Astrocyte (in vitro differentiated cells and primary cell): ENCODE results near the gene MYO3B. TPM values are rescaled to one million over a fixed set of nuclear protein-coding genes. Genes with fewer than 3 reads are reported as not detected.

ENCODE experiments used
- DNase-seq: peaks from one replicate; pipeline ENCODE4 v3.0.0-alpha.2; 2010; ENCODE audit warnings: low read depth
- FAIRE-seq: peaks from 2 replicates; lab custom pipeline; 2011; peaks lifted over from hg19 to GRCh38; lab: Jason Lieb, UNC
- H2AFZ ChIP-seq: 2 replicates; pipeline ENCODE4 v1.6.0; 2012; ENCODE audit warnings: low read depth, low read length, inconsistent platforms
- H3K27ac ChIP-seq: 2 replicates; pipeline ENCODE4 v1.5.1; 2011; ENCODE audit warnings: low read depth, low read length, inconsistent platforms
- H3K27me3 ChIP-seq: 2 replicates; pipeline ENCODE4 v1.6.0; 2011; ENCODE audit warnings: low read length, inconsistent platforms; ENCODE audit not compliant: insufficient read depth
- H3K36me3 ChIP-seq: 2 replicates; pipeline ENCODE4 v1.5.1; 2011; ENCODE audit warnings: low read length, inconsistent platforms; ENCODE audit not compliant: insufficient read depth
- H3K4me1 ChIP-seq: 2 replicates; pipeline ENCODE4 v1.5.1; 2011; ENCODE audit warnings: low read length, inconsistent platforms; ENCODE audit not compliant: insufficient read depth
- H3K4me2 ChIP-seq: 2 replicates; pipeline ENCODE4 v1.6.0; 2012; ENCODE audit warnings: low read length, inconsistent platforms
- H3K4me3 ChIP-seq: 2 replicates; pipeline ENCODE4 v1.5.1; 2011; ENCODE audit warnings: low read depth, mild to moderate bottlenecking, low read length, inconsistent platforms; ENCODE audit not compliant: insufficient read depth
- H3K79me2 ChIP-seq: 2 replicates; pipeline ENCODE4 v1.6.0; 2012; ENCODE audit warnings: mild to moderate bottlenecking, low read length, inconsistent platforms; ENCODE audit not compliant: insufficient read depth
- H3K9ac ChIP-seq: 2 replicates; pipeline ENCODE4 v1.6.0; 2012; ENCODE audit warnings: mild to moderate bottlenecking, low read length, inconsistent platforms
- H3K9me3 ChIP-seq: 2 replicates; pipeline ENCODE4 v1.5.1; 2012; ENCODE audit warnings: low read depth, mild to moderate bottlenecking, low read length, inconsistent platforms; ENCODE audit not compliant: insufficient read depth
- H4K20me1 ChIP-seq: 2 replicates; pipeline ENCODE4 v1.6.0; 2012; ENCODE audit warnings: low read length, inconsistent platforms; ENCODE audit not compliant: insufficient read depth
- H3K27ac Mint-ChIP-seq: one replicate; pipeline ENCODE4 v1.8.0; 2021; ENCODE audit warnings: mild to moderate bottlenecking, mixed read lengths; ENCODE audit not compliant: unreplicated experiment
- H3K27me3 Mint-ChIP-seq: one replicate; pipeline ENCODE4 v1.8.0; 2021; ENCODE audit warnings: low read depth, mixed read lengths; ENCODE audit not compliant: unreplicated experiment
- H3K36me3 Mint-ChIP-seq: one replicate; pipeline ENCODE4 v1.8.0; 2021; ENCODE audit warnings: low read depth, mixed read lengths; ENCODE audit not compliant: unreplicated experiment
- H3K4me1 Mint-ChIP-seq: one replicate; pipeline ENCODE4 v1.8.0; 2021; ENCODE audit warnings: low read depth, mixed read lengths; ENCODE audit not compliant: unreplicated experiment
- H3K4me3 Mint-ChIP-seq: one replicate; pipeline ENCODE4 v1.8.0; 2021; ENCODE audit warnings: mild to moderate bottlenecking, moderate library complexity, mixed read lengths; ENCODE audit not compliant: unreplicated experiment
- H3K9me3 Mint-ChIP-seq: one replicate; pipeline ENCODE4 v1.8.0; 2021; ENCODE audit warnings: mild to moderate bottlenecking, mixed read lengths; ENCODE audit not compliant: unreplicated experiment
- EZH2 ChIP-seq: IDR thresholded peaks from 2 replicates; pipeline ENCODE4 v1.6.1; 2012; ENCODE audit warnings: mild to moderate bottlenecking, low read length, inconsistent platforms; ENCODE audit not compliant: insufficient read depth
- total RNA-seq: library from RNA; stranded (reverse); gene quantifications from 2 replicates; pipeline ENCODE4 v1.2.1, GENCODE V29; 2021
- TF ChIP-seq, protein P1 (sequence below): IDR thresholded peaks from 2 replicates; pipeline ENCODE4 v1.5.1; 2011; ENCODE audit warnings: low read depth, mild to moderate bottlenecking, inconsistent platforms, low read length, moderate library complexity; ENCODE audit not compliant: insufficient read depth

The MYO3B gene
- total RNA-seq, 1 donor from 2014 or later, result not detected

DNA sequence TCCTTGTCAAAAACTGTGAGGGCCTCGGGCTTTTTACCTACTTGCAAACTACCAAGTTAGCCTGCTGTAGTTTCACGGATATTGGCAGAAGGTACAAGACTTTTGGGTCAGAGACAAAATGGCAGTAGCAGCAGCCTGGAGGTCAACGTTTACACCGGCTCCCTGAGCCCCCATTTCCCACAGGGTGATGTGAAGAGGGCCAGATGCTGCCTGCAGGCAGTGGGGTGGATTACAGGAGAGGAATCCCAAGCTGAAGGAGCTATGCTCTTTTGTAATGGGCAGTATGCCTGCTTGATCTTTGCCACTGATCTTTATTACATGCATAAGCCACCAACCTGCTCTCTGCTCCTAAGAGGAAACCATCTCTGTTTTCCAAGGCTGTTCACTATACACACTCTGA lies 507.6 kb downstream of the MYO3B start:
- Histone ChIP-seq H3K27me3 (no peaks in the 10 kb centered on the region), H4K20me1 (no peaks in the 10 kb centered on the region), H3K4me3 (no peak overlapping the region), H3K36me3 (no peaks in the 10 kb centered on the region), H3K4me1 (no peaks in the 10 kb centered on the region), H3K9ac (no peak overlapping the region), H2AFZ (no peak overlapping the region), H3K9me3 (no peaks in the 10 kb centered on the region), H3K4me2 (no peak overlapping the region), H3K79me2 (no peaks in the 10 kb centered on the region), H3K27ac (no peak overlapping the region)
- no peak for DNase-seq
- FAIRE-seq, result no peak
- Mint-ChIP-seq H3K4me3 (no peak overlapping the region), H3K27ac (no peak overlapping the region), H3K9me3 (no peaks in the 10 kb centered on the region), H3K4me1 (no peaks in the 10 kb centered on the region), H3K27me3 (peaks cover 10% of the 10 kb centered on the region), H3K36me3 (no peaks in the 10 kb centered on the region)
- TF ChIP-seq EZH2, result no peak
- TF ChIP-seq, protein P1, sequence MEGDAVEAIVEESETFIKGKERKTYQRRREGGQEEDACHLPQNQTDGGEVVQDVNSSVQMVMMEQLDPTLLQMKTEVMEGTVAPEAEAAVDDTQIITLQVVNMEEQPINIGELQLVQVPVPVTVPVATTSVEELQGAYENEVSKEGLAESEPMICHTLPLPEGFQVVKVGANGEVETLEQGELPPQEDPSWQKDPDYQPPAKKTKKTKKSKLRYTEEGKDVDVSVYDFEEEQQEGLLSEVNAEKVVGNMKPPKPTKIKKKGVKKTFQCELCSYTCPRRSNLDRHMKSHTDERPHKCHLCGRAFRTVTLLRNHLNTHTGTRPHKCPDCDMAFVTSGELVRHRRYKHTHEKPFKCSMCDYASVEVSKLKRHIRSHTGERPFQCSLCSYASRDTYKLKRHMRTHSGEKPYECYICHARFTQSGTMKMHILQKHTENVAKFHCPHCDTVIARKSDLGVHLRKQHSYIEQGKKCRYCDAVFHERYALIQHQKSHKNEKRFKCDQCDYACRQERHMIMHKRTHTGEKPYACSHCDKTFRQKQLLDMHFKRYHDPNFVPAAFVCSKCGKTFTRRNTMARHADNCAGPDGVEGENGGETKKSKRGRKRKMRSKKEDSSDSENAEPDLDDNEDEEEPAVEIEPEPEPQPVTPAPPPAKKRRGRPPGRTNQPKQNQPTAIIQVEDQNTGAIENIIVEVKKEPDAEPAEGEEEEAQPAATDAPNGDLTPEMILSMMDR, result no peak

DNA sequence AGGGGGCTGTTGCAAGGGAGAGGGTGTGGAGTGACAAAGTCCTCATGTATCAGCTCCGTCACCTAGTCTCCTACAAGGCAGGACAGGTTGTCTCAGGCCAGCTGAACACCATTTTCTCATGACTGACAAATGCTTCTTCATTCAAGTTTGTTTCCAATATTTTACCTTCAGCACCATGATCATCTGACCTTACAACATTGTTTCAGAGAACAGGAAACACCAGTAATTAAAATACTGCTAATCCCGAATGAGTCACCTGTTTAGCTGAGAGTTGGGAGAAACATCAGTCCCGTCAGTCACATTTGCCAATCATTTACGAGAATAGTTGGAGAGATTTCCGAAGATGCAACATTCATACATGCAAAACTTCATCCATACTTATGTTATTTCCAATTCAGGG lies 511.5 kb downstream of the MYO3B start:
- H2AFZ ChIP-seq, result no peak overlapping the region
- TF ChIP-seq EZH2, result no peak
- TF ChIP-seq, protein P1, result no peak
- Mint-ChIP-seq H3K4me3 (no peak overlapping the region), H3K9me3 (no peaks in the 10 kb centered on the region), H3K27me3 (peaks cover 4% of the 10 kb centered on the region), H3K36me3 (no peaks in the 10 kb centered on the region), H3K4me1 (no peaks in the 10 kb centered on the region), H3K27ac (no peak overlapping the region)
- no peaks in the 10 kb centered on the region for H3K79me2 ChIP-seq
- H3K4me1 ChIP-seq, result no peaks in the 10 kb centered on the region
- no peaks in the 10 kb centered on the region for H3K36me3 ChIP-seq
- H3K4me3 ChIP-seq, result no peak overlapping the region
- no peaks in the 10 kb centered on the region for H3K27me3 ChIP-seq
- no peak overlapping the region for H3K27ac ChIP-seq
- FAIRE-seq, result no peak
- no peak overlapping the region for H3K9ac ChIP-seq
- no peak for DNase-seq
- no peak overlapping the region for H3K4me2 ChIP-seq
- no peaks in the 10 kb centered on the region for H3K9me3 ChIP-seq
- H4K20me1 ChIP-seq, result no peaks in the 10 kb centered on the region

DNA sequence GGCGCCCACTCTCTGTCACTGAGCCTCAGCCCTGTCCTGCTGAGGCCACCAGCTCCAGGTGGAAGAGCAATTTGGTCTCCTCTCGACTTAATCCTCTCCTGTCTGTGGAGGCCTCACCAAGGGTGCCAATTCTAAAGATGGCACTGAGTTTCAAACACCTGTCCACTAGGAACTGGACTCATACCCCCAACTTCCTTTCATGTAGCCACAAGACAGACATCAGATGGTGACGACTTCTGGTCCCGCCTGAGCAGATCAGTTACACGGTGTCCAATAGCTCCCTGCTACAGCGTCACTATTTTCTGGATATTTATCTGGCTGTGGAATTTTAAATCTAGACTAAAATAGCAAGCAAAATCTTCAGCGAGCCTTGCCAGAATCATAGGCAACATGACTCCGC lies 512.7 kb downstream of the MYO3B start:
- Histone ChIP-seq H3K9ac (no peak overlapping the region), H3K4me2 (no peak overlapping the region), H3K36me3 (no peaks in the 10 kb centered on the region), H4K20me1 (no peaks in the 10 kb centered on the region), H3K4me1 (no peaks in the 10 kb centered on the region), H2AFZ (no peak overlapping the region), H3K4me3 (no peak overlapping the region), H3K27me3 (no peaks in the 10 kb centered on the region), H3K9me3 (no peaks in the 10 kb centered on the region), H3K27ac (no peak overlapping the region), H3K79me2 (no peaks in the 10 kb centered on the region)
- H3K27me3 Mint-ChIP-seq, result peaks cover 4% of the 10 kb centered on the region
- H3K9me3 Mint-ChIP-seq, result no peaks in the 10 kb centered on the region
- no peak for FAIRE-seq
- H3K27ac Mint-ChIP-seq, result no peak overlapping the region
- no peaks in the 10 kb centered on the region for H3K36me3 Mint-ChIP-seq
- no peak for DNase-seq
- peaks cover 3% of the 10 kb centered on the region for H3K4me1 Mint-ChIP-seq
- no peak overlapping the region for H3K4me3 Mint-ChIP-seq
- TF ChIP-seq EZH2, result no peak
- TF ChIP-seq, protein P1, result no peak
